ENCODE results near the gene TNFRSF19. TPM values are rescaled to one million over a fixed set of nuclear protein-coding genes. Genes with fewer than 3 reads are reported as not detected.

Gene TNFRSF19
- total RNA-seq, result 26.9 and 34.5 TPM in 2 replicates

GRCh38 chr13:23570099-23570920 lies at the start of gene TNFRSF19:
Gene TNFRSF19, plus strand, starts transcription at chr13:23570412. Its CDS starts 19,772 bp downstream, at chr13:23590184.

Other genes with a start within 250 kb of the TNFRSF19 start
- 27.4 and 28.4 TPM in 2 replicates for gene SACS, start 136.7 kb upstream of the TNFRSF19 start, total RNA-seq